ENCODE measurements around the gene DSTYK. TPM values are rescaled to one million over a fixed set of nuclear protein-coding genes. Genes with fewer than 3 reads are reported as not detected.

DSTYK gene
- 1 to 10 TPM; 2.9 to 8.3 (median 3.6) TPM for polyA plus RNA-seq

GRCh38 chr1:205211169-205211838, at the start of gene DSTYK:
TSS of gene DSTYK (minus strand) at chr1:205211702. CDS start at chr1:205211535, 167 bp downstream.
- no peaks in the 10 kb centered on the region for H3K9me3 Mint-ChIP-seq
- H3K27ac Mint-ChIP-seq, result peak within 1 kb of the TSS; percentile 88 to 95 (median 92)
- H3K36me3 Mint-ChIP-seq, result no peaks in the 10 kb centered on the region
- H3K4me3 Mint-ChIP-seq, result peak within 1 kb of the TSS; percentile 90 to 98 (median 92)
- peaks cover 4 to 11% (median 8%) of the 10 kb centered on the region in 3 donors for H3K27me3 Mint-ChIP-seq (ENCODE audit: low read depth in 3 of 3)
- DNase-seq, result peak; percentile 88 to 89 (median 89)
- peaks cover 20 to 32% of the 10 kb centered on the region in 2 donors for H3K4me1 Mint-ChIP-seq

- Mint-ChIP-seq H3K4me1 (peaks cover 4 to 7% of the 10 kb centered on the region in 2 donors), H3K36me3 (no peaks in the 10 kb centered on the region), H3K9me3 (no peaks in the 10 kb centered on the region), H3K27ac (no peak overlapping the region), H3K27me3 (ENCODE audit: low read depth in 3 of 3) (peaks cover 2 to 3% (median 2%) of the 10 kb centered on the region in 3 donors), H3K4me3 (no peak overlapping the region)
- no peak for DNase-seq
These were observed 48.5 kb upstream of the DSTYK start for GRCh38 chr1:205259998-205260397.

- no peak overlapping the region for H3K27ac Mint-ChIP-seq
- H3K4me3 Mint-ChIP-seq, result no peak overlapping the region
- peaks cover 4 to 7% of the 10 kb centered on the region in 2 donors for H3K4me1 Mint-ChIP-seq
- no peak for DNase-seq
- peaks cover 2 to 3% (median 2%) of the 10 kb centered on the region in 3 donors for H3K27me3 Mint-ChIP-seq (ENCODE audit: low read depth in 3 of 3)
- no peaks in the 10 kb centered on the region for H3K9me3 Mint-ChIP-seq
- H3K36me3 Mint-ChIP-seq, result no peaks in the 10 kb centered on the region
These were observed 47.9 kb upstream of the DSTYK start for GRCh38 chr1:205259324-205259832.

- H3K4me1 Mint-ChIP-seq, result peaks cover 4 to 7% of the 10 kb centered on the region in 2 donors
- no peak overlapping the region for H3K27ac Mint-ChIP-seq
- peaks cover 2 to 3% (median 3%) of the 10 kb centered on the region in 3 donors for H3K27me3 Mint-ChIP-seq (ENCODE audit: low read depth in 3 of 3)
These were observed 47.2 kb upstream of the DSTYK start for GRCh38 chr1:205258719-205259118.

GRCh38 chr1:205258261-205258691, 46.8 kb upstream of the DSTYK start:
- no peak overlapping the region for H3K4me3 Mint-ChIP-seq
- H3K27me3 Mint-ChIP-seq (ENCODE audit: low read depth in 3 of 3), result peaks cover 2 to 3% (median 3%) of the 10 kb centered on the region in 3 donors
- no peak overlapping the region for H3K27ac Mint-ChIP-seq
- no peaks in the 10 kb centered on the region for H3K9me3 Mint-ChIP-seq
- H3K4me1 Mint-ChIP-seq, result peaks cover 4 to 7% of the 10 kb centered on the region in 2 donors
- no peaks in the 10 kb centered on the region for H3K36me3 Mint-ChIP-seq
- no peak for DNase-seq

More at GRCh38 chr1:205258719-205259118, 47.2 kb upstream of the DSTYK start:
- DNase-seq, result no peak
- no peaks in the 10 kb centered on the region for H3K36me3 Mint-ChIP-seq
- no peaks in the 10 kb centered on the region for H3K9me3 Mint-ChIP-seq
- H3K4me3 Mint-ChIP-seq, result no peak overlapping the region

- peaks cover 2 to 5% (median 3%) of the 10 kb centered on the region in 3 donors for H3K27me3 Mint-ChIP-seq (ENCODE audit: low read depth in 3 of 3)
- DNase-seq, result no peak
- no peak overlapping the region for H3K4me3 Mint-ChIP-seq
- peaks cover under 1 to 3% of the 10 kb centered on the region in 2 donors for H3K4me1 Mint-ChIP-seq
- H3K9me3 Mint-ChIP-seq, result no peaks in the 10 kb centered on the region
- peak overlapping the region in 1 of 6 donors; percentile 71 for H3K27ac Mint-ChIP-seq
- no peaks in the 10 kb centered on the region for H3K36me3 Mint-ChIP-seq
These were observed 46.2 kb upstream of the DSTYK start for GRCh38 chr1:205257735-205258134.

- no peak for DNase-seq
- Mint-ChIP-seq H3K4me1 (no peaks in the 10 kb centered on the region), H3K27me3 (ENCODE audit: low read depth in 3 of 3) (peaks cover 1 to 5% (median 2%) of the 10 kb centered on the region in 3 donors), H3K4me3 (no peak overlapping the region), H3K9me3 (no peaks in the 10 kb centered on the region), H3K27ac (no peak overlapping the region), H3K36me3 (no peaks in the 10 kb centered on the region)
These were observed 45.6 kb upstream of the DSTYK start for GRCh38 chr1:205256951-205257625.

GRCh38 chr1:205255941-205256780, 44.7 kb upstream of the DSTYK start:
- Mint-ChIP-seq H3K4me3 (no peak overlapping the region), H3K36me3 (no peaks in the 10 kb centered on the region), H3K27ac (no peak overlapping the region), H3K9me3 (no peaks in the 10 kb centered on the region), H3K4me1 (no peaks in the 10 kb centered on the region), H3K27me3 (ENCODE audit: low read depth in 3 of 3) (peaks cover 1 to 5% (median 2%) of the 10 kb centered on the region in 3 donors)
- DNase-seq, result peak; percentile 70 to 78 (median 71)

- Mint-ChIP-seq H3K9me3 (no peaks in the 10 kb centered on the region), H3K36me3 (no peaks in the 10 kb centered on the region)
These were observed 40.1 kb upstream of the DSTYK start for GRCh38 chr1:205251576-205251975.

GRCh38 chr1:205250699-205251098, 39.2 kb upstream of the DSTYK start:
- DNase-seq, result no peak
- peaks cover 3 to 5% (median 3%) of the 10 kb centered on the region in 3 donors for H3K27me3 Mint-ChIP-seq (ENCODE audit: low read depth in 3 of 3)
- H3K4me3 Mint-ChIP-seq, result no peak overlapping the region
- no peaks in the 10 kb centered on the region for H3K4me1 Mint-ChIP-seq
- peaks cover 0 to 4% (median 0%) of the 10 kb centered on the region in 3 donors for H3K36me3 Mint-ChIP-seq
- H3K27ac Mint-ChIP-seq, result no peak overlapping the region
- no peaks in the 10 kb centered on the region for H3K9me3 Mint-ChIP-seq

More at GRCh38 chr1:205251576-205251975, 40.1 kb upstream of the DSTYK start:
- H3K27ac Mint-ChIP-seq, result no peak overlapping the region
- DNase-seq, result no peak
- H3K27me3 Mint-ChIP-seq (ENCODE audit: low read depth in 3 of 3), result peaks cover 3 to 5% (median 5%) of the 10 kb centered on the region in 3 donors
- no peak overlapping the region for H3K4me3 Mint-ChIP-seq
- H3K4me1 Mint-ChIP-seq, result no peaks in the 10 kb centered on the region

- no peak for DNase-seq
- H3K27me3 Mint-ChIP-seq (ENCODE audit: low read depth in 3 of 3), result peaks cover 3 to 5% (median 3%) of the 10 kb centered on the region in 3 donors
- no peaks in the 10 kb centered on the region for H3K9me3 Mint-ChIP-seq
- H3K4me3 Mint-ChIP-seq, result no peak overlapping the region
- H3K4me1 Mint-ChIP-seq, result no peaks in the 10 kb centered on the region
- peaks cover 0 to 4% (median 0%) of the 10 kb centered on the region in 3 donors for H3K36me3 Mint-ChIP-seq
- H3K27ac Mint-ChIP-seq, result peak overlapping the region in 1 of 6 donors; percentile 35
These were observed 38.1 kb upstream of the DSTYK start for GRCh38 chr1:205249651-205250050.

GRCh38 chr1:205248793-205249601, 37.5 kb upstream of the DSTYK start:
- Mint-ChIP-seq H3K4me1 (no peaks in the 10 kb centered on the region), H3K4me3 (no peak overlapping the region), H3K9me3 (no peaks in the 10 kb centered on the region), H3K27me3 (ENCODE audit: low read depth in 3 of 3) (peaks cover 3% of the 10 kb centered on the region in 3 donors), H3K36me3 (peaks cover 0 to 4% (median 0%) of the 10 kb centered on the region in 3 donors), H3K27ac (no peak overlapping the region)
- DNase-seq, result no peak
